Ammon's horn (tissue), 1 donor: Measurements from ENCODE around the gene IGFL1.
"Not testable (repeated sequence)": the region's sequence is repeated elsewhere in the genome, so short reads cannot be mapped to it uniquely, and the experiment has no call there.

ENCODE experiments used
- DNase-seq: peaks from one replicate; pipeline ENCODE4 v3.0.0-alpha.2; 2016; ENCODE audit warnings: low spot score

The IGFL1 gene

GRCh38 chr19:46224773-46225172 lies 4.8 kb upstream of the IGFL1 start:
- DNase-seq = no peak

- no peak for DNase-seq
These were observed 4.0 kb upstream of the IGFL1 start for GRCh38 chr19:46225558-46226004.

GRCh38 chr19:46226438-46226973 lies 3.0 kb upstream of the IGFL1 start:
- DNase-seq = no peak

- DNase-seq = no peak
These were observed 2.5 kb downstream of the IGFL1 start for GRCh38 chr19:46232029-46232428.

GRCh38 chr19:46232468-46232867 lies 2.9 kb downstream of the IGFL1 start:
- DNase-seq = no peak

- DNase-seq = no peak
These were observed 3.5 kb downstream of the IGFL1 start for GRCh38 chr19:46232938-46233621.

GRCh38 chr19:46233871-46234270 lies 4.3 kb downstream of the IGFL1 start:
- not testable (repeated sequence) for DNase-seq

GRCh38 chr19:46238141-46238540 lies 8.6 kb downstream of the IGFL1 start:
- not testable (repeated sequence) for DNase-seq

GRCh38 chr19:46239193-46240024 lies 9.9 kb downstream of the IGFL1 start:
- no peak for DNase-seq

GRCh38 chr19:46240693-46241092 lies 11.2 kb downstream of the IGFL1 start:
- no peak for DNase-seq

- DNase-seq = no peak
These were observed 12.1 kb downstream of the IGFL1 start for GRCh38 chr19:46241626-46242025.

- DNase-seq = not testable (repeated sequence)
These were observed 13.6 kb downstream of the IGFL1 start for GRCh38 chr19:46243081-46243654.

GRCh38 chr19:46250076-46250735 lies 20.7 kb downstream of the IGFL1 start:
- DNase-seq = no peak

- DNase-seq = no peak
These were observed 21.9 kb downstream of the IGFL1 start for GRCh38 chr19:46251416-46251815.

GRCh38 chr19:46254776-46255175 lies 25.2 kb downstream of the IGFL1 start:
- DNase-seq = no peak

- DNase-seq = no peak
These were observed 27.3 kb downstream of the IGFL1 start for GRCh38 chr19:46256855-46257254.

- not testable (repeated sequence) for DNase-seq
These were observed 32.0 kb downstream of the IGFL1 start for GRCh38 chr19:46261501-46261900.

GRCh38 chr19:46262684-46263296 lies 33.2 kb downstream of the IGFL1 start:
- not testable (repeated sequence) for DNase-seq

- DNase-seq = not testable (repeated sequence)
These were observed 35.3 kb downstream of the IGFL1 start for GRCh38 chr19:46264801-46265200.

GRCh38 chr19:46265217-46265828 lies 35.8 kb downstream of the IGFL1 start:
- DNase-seq = peak; percentile 92

GRCh38 chr19:46269101-46269500 lies 39.6 kb downstream of the IGFL1 start:
- no peak for DNase-seq
